Measurements from ENCODE around the gene ADA.

Gene ADA

GRCh38 chr20:44573501-44573869 is 78.0 kb downstream of the ADA start:
- no peak for DNase-seq

- no peak for DNase-seq
These were observed 78.7 kb downstream of the ADA start for GRCh38 chr20:44572551-44573500.

- no peak for DNase-seq
These were observed 80.0 kb downstream of the ADA start for GRCh38 chr20:44571362-44571988.

GRCh38 chr20:44570367-44570766 is 81.1 kb downstream of the ADA start:
- DNase-seq = no peak

Data from activated CD8-positive, alpha-beta memory T cell treated with anti-CD3 and anti-CD28 coated beads for 24 hours (primary cell).